Loucy (cell line): Measurements from ENCODE around the gene MCEMP1.

ENCODE experiments used
- H2AFZ ChIP-seq: fragments of 200-600 bp; sonication (generic); 2 replicates; pipeline ENCODE4 v1.6.0; 2016; ENCODE audit warnings: antibody characterized with exemption, mild to moderate bottlenecking, low read length, moderate library complexity
- H3F3A ChIP-seq: fragments of 200-600 bp; 2 replicates; pipeline ENCODE4 v1.6.0; 2016; ENCODE audit warnings: antibody characterized with exemption, low read depth, mild to moderate bottlenecking
- H3K27me3 ChIP-seq: fragments of 200-600 bp; sonication (generic); 2 replicates; pipeline ENCODE4 v1.6.1; 2014; ENCODE audit warnings: low read length, mild to moderate bottlenecking; ENCODE audit not compliant: insufficient read depth, poor library complexity, severe bottlenecking
- H3K36me3 ChIP-seq: fragments of 200-600 bp; sonication (generic); 2 replicates; pipeline ENCODE4 v1.6.1; 2016; ENCODE audit warnings: low read length; ENCODE audit not compliant: insufficient read depth
- H3K4me1 ChIP-seq: fragments of 200-600 bp; sonication (generic); 2 replicates; pipeline ENCODE4 v1.5.1; 2014; ENCODE audit warnings: low read length, mild to moderate bottlenecking; ENCODE audit not compliant: insufficient read depth, poor library complexity, severe bottlenecking
- H3K4me2 ChIP-seq: fragments of 200-600 bp; sonication (generic); 2 replicates; pipeline ENCODE4 v1.6.0; 2014; ENCODE audit warnings: antibody characterized with exemption, low read length, low read depth, mild to moderate bottlenecking; ENCODE audit not compliant: poor library complexity, severe bottlenecking
- H3K4me3 ChIP-seq: fragments of 200-600 bp; sonication (generic); 2 replicates; pipeline ENCODE4 v1.5.1; 2014; ENCODE audit warnings: low read length, mild to moderate bottlenecking, mixed read lengths; ENCODE audit not compliant: poor library complexity, severe bottlenecking
- H3K79me2 ChIP-seq: fragments of 200-600 bp; sonication (generic); 2 replicates; pipeline ENCODE4 v1.6.1; 2014; ENCODE audit warnings: low read length; ENCODE audit not compliant: insufficient read depth
- H3K9ac ChIP-seq: fragments of 200-600 bp; sonication (generic); 2 replicates; pipeline ENCODE4 v1.6.0; 2014; ENCODE audit warnings: mild to moderate bottlenecking, low read depth, low read length, moderate library complexity; ENCODE audit not compliant: poor library complexity, severe bottlenecking
- H3K9me2 ChIP-seq: fragments of 200-600 bp; sonication (generic); replicated peaks from 2 replicates; pipeline ENCODE4 v1.6.1; 2016; ENCODE audit warnings: low read depth, low read length, mixed read lengths
- H3K9me3 ChIP-seq: fragments of 200-600 bp; sonication (generic); 2 replicates; pipeline ENCODE4 v1.6.1; 2014; ENCODE audit warnings: mild to moderate bottlenecking, antibody characterized with exemption, low read length, low read depth; ENCODE audit not compliant: insufficient read depth
- H4K20me1 ChIP-seq: fragments of 200-600 bp; sonication (generic); 2 replicates; pipeline ENCODE4 v1.6.0; 2014; ENCODE audit warnings: antibody characterized with exemption, low read length, mild to moderate bottlenecking; ENCODE audit not compliant: insufficient read depth, poor library complexity, severe bottlenecking
- EZH2phosphoT487 ChIP-seq: fragments of 200-600 bp; IDR thresholded peaks from 2 replicates; pipeline ENCODE4 v1.6.1; 2018; ENCODE audit warnings: antibody characterized with exemption, mild to moderate bottlenecking, moderate library complexity, borderline replicate concordance
- TF ChIP-seq, protein P1 (sequence below): fragments of 200-600 bp; sonication (generic); conservative IDR thresholded peaks from 2 replicates; pipeline ENCODE4 v1.5.1; 2014; ENCODE audit warnings: mild to moderate bottlenecking, antibody characterized with exemption, low read length

MCEMP1 gene

DNA sequence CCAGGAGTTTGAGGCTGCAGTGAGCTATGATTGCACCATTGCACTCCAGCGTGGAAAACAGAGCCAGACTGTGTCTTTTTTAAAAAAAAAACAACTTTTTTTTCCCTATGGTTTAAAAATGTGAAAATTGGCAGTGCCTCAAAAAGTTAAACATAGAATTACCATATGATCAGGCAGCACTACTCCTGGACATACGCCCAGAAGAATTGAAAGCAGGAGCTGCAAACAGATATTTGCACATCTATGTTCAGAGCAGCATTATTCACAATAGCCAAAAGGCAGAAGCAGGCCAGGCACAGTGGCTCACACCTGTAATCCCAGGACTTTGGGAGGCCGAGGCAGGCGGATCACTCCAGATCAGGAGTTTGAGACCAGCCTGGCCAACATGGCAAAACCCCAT lies 11.8 kb upstream of the MCEMP1 start:
- no peaks in the 10 kb centered on the region for H3K27me3 ChIP-seq
- H3K9ac ChIP-seq, result no peak overlapping the region

DNA sequence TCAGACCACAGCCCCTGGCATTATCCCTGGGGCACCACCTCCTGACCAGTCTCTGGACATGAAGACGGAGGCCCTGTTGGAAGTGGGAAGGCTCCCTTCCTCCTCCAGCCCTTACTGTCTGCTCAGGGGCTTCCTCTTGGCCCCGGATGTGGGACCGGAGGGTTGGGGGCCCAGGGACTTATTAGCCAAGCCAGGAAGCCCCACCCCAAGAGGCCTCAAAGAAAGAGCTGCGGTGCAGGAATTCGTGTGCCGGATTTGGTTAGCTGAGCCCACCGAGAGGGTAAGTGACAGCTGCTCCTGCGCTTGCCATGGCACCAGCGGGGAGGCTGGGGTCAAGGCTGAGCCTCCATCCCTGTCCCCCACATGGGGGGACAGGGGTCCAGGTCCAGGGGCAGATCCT lies 8.0 kb upstream of the MCEMP1 start, which contains the start of gene RETN:
RETN (plus strand) TSS at position 208 of the 400 bp plus-strand sequence. CDS start 278 bp downstream, outside the sequence.
- peak within 1 kb of the TSS; percentile 34 for H3K4me3 ChIP-seq
- H3K4me2 ChIP-seq, result no peak within 1 kb of the TSS
- TF ChIP-seq, protein P1, sequence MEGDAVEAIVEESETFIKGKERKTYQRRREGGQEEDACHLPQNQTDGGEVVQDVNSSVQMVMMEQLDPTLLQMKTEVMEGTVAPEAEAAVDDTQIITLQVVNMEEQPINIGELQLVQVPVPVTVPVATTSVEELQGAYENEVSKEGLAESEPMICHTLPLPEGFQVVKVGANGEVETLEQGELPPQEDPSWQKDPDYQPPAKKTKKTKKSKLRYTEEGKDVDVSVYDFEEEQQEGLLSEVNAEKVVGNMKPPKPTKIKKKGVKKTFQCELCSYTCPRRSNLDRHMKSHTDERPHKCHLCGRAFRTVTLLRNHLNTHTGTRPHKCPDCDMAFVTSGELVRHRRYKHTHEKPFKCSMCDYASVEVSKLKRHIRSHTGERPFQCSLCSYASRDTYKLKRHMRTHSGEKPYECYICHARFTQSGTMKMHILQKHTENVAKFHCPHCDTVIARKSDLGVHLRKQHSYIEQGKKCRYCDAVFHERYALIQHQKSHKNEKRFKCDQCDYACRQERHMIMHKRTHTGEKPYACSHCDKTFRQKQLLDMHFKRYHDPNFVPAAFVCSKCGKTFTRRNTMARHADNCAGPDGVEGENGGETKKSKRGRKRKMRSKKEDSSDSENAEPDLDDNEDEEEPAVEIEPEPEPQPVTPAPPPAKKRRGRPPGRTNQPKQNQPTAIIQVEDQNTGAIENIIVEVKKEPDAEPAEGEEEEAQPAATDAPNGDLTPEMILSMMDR, result no peak
- no peak for TF ChIP-seq EZH2phosphoT487
- no peak within 1 kb of the TSS for H2AFZ ChIP-seq
- no peaks in the 10 kb centered on the region for H3K9me2 ChIP-seq
- no peaks in the 10 kb centered on the region for H4K20me1 ChIP-seq
- no peaks in the 10 kb centered on the region for H3F3A ChIP-seq
- no peaks in the 10 kb centered on the region for H3K79me2 ChIP-seq
- no peaks in the 10 kb centered on the region for H3K27me3 ChIP-seq
- H3K36me3 ChIP-seq, result no peaks in the 10 kb centered on the region
- H3K4me1 ChIP-seq, result no peaks in the 10 kb centered on the region
- H3K9me3 ChIP-seq, result no peaks in the 10 kb centered on the region
- H3K9ac ChIP-seq, result peak within 1 kb of the TSS; percentile 37

More for the DNA sequence above, 11.8 kb upstream of the MCEMP1 start:
- no peak for TF ChIP-seq EZH2phosphoT487
- TF ChIP-seq, protein P1, result no peak
- no peaks in the 10 kb centered on the region for H3F3A ChIP-seq
- no peaks in the 10 kb centered on the region for H3K79me2 ChIP-seq
- H3K4me3 ChIP-seq, result no peak overlapping the region
- no peak overlapping the region for H3K4me2 ChIP-seq
- H3K4me1 ChIP-seq, result no peaks in the 10 kb centered on the region
- H3K9me2 ChIP-seq, result no peaks in the 10 kb centered on the region
- H3K36me3 ChIP-seq, result no peaks in the 10 kb centered on the region
- no peak overlapping the region for H2AFZ ChIP-seq
- H3K9me3 ChIP-seq, result no peaks in the 10 kb centered on the region
- no peaks in the 10 kb centered on the region for H4K20me1 ChIP-seq

DNA sequence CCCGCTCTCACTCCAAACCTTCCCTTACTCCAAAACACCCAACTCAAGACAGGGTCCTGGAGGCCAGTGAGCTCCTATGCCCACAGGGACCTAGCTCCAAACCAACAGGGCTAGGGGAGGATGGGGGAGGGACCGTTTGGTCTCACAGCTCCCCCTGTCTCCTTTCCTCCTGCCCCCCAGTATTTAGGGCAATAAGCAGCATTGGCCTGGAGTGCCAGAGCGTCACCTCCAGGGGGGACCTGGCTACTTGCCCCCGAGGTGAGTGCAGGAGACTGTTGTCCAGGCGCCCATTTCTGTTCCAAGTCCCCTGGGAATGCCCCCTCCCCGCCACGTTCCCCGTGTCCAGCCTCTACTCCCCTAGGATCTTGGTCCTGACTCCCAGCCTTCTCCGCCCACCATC lies 7.2 kb upstream of the MCEMP1 start:
- H2AFZ ChIP-seq, result no peak overlapping the region
- H3K9me2 ChIP-seq, result no peaks in the 10 kb centered on the region
- H4K20me1 ChIP-seq, result no peaks in the 10 kb centered on the region
- peak overlapping the region; percentile 37 for H3K9ac ChIP-seq
- H3K4me3 ChIP-seq, result peak overlapping the region; percentile 34
- no peaks in the 10 kb centered on the region for H3K79me2 ChIP-seq
- no peaks in the 10 kb centered on the region for H3K4me1 ChIP-seq
- H3K4me2 ChIP-seq, result no peak overlapping the region
- H3F3A ChIP-seq, result no peaks in the 10 kb centered on the region
- H3K36me3 ChIP-seq, result no peaks in the 10 kb centered on the region
- H3K27me3 ChIP-seq, result no peaks in the 10 kb centered on the region
- TF ChIP-seq, protein P1, result no peak
- TF ChIP-seq EZH2phosphoT487, result no peak
- H3K9me3 ChIP-seq, result no peaks in the 10 kb centered on the region
